ENCODE measurements around the gene CES1. TPM values are rescaled to one million over a fixed set of nuclear protein-coding genes. Genes with fewer than 3 reads are reported as not detected.
"Not testable (repeated sequence)": the region's sequence is repeated elsewhere in the genome, so short reads cannot be mapped to it uniquely, and the experiment has no call there.

CES1 gene
- total RNA-seq, 2 experiments from 2014 or later, result not detected

GRCh38 chr16:55773859-55774549, 58.9 kb downstream of the CES1 start:
- H3K4me2 ChIP-seq (ENCODE audit: low read length), result no peak overlapping the region
- TF ChIP-seq EZH2phosphoT487 (IDR thresholded peaks at IDR 0.05; ENCODE audit: borderline replicate concordance, low read depth, low read length), result no peak
- TF ChIP-seq CTCF (conservative IDR thresholded peaks at IDR 0.05; ENCODE audit: low read length), result no peak
- H3K36me3 ChIP-seq (ENCODE audit: insufficient read depth, low read length), result no peaks in the 10 kb centered on the region
- H3K4me3 ChIP-seq (ENCODE audit: low read depth, low read length, poor library complexity, severe bottlenecking), result no peak overlapping the region
- no peaks in the 10 kb centered on the region for H3K4me1 ChIP-seq (ENCODE audit: insufficient read depth, low read length, poor library complexity, severe bottlenecking)
- no peaks in the 10 kb centered on the region for H3K9me3 ChIP-seq (ENCODE audit: low read length)
- no peak overlapping the region for H3K27ac ChIP-seq (ENCODE audit: low read depth, low read length, poor library complexity, severe bottlenecking)
- intact Hi-C loops (cut with micrococcal nuclease; ENCODE audit: unreplicated experiment), result no loop called here
- no peak for DNase-seq (ENCODE audit: low spot score)
- H3K9me2 ChIP-seq (ENCODE audit: insufficient read depth, low read length), result no peaks in the 10 kb centered on the region
- no peak overlapping the region for H2AFZ ChIP-seq (ENCODE audit: low read length)
- CTCF ChIA-PET (ENCODE audit: unreplicated experiment), result no interaction called here
- POLR2A ChIA-PET, result no interaction called here
- H3K79me2 ChIP-seq (ENCODE audit: insufficient read depth, low read depth, low read length), result no peaks in the 10 kb centered on the region
- H4K20me1 ChIP-seq (ENCODE audit: insufficient read depth, low read length), result no peaks in the 10 kb centered on the region
- BruUV-seq (replicated peaks), result no TSS peak

GRCh38 chr16:55765161-55765560, 67.7 kb downstream of the CES1 start:
- no peak overlapping the region for H3K4me2 ChIP-seq (ENCODE audit: low read length)
- TF ChIP-seq CTCF (conservative IDR thresholded peaks at IDR 0.05; ENCODE audit: low read length) (no peak), EZH2phosphoT487 (IDR thresholded peaks at IDR 0.05; ENCODE audit: borderline replicate concordance, low read depth, low read length) (no peak)
- no peaks in the 10 kb centered on the region for H3K36me3 ChIP-seq (ENCODE audit: insufficient read depth, low read length)
- no peak overlapping the region for H2AFZ ChIP-seq (ENCODE audit: low read length)
- BruUV-seq (replicated peaks), result no TSS peak
- CTCF ChIA-PET (ENCODE audit: unreplicated experiment), result no interaction called here
- H4K20me1 ChIP-seq (ENCODE audit: insufficient read depth, low read length), result no peaks in the 10 kb centered on the region
- H3K79me2 ChIP-seq (ENCODE audit: insufficient read depth, low read depth, low read length), result no peaks in the 10 kb centered on the region
- no peak overlapping the region for H3K27ac ChIP-seq (ENCODE audit: low read depth, low read length, poor library complexity, severe bottlenecking)
- H3K9me3 ChIP-seq (ENCODE audit: low read length), result no peaks in the 10 kb centered on the region
- H3K4me3 ChIP-seq (ENCODE audit: low read depth, low read length, poor library complexity, severe bottlenecking), result no peak overlapping the region
- intact Hi-C loops (cut with micrococcal nuclease; ENCODE audit: unreplicated experiment), result loop anchor here (2.0 kb wide), 1 partner anchor 64 kb away; no protein-coding TSS in a partner anchor
- POLR2A ChIA-PET, result no interaction called here
- H3K9me2 ChIP-seq (ENCODE audit: insufficient read depth, low read length), result no peaks in the 10 kb centered on the region
- H3K4me1 ChIP-seq (ENCODE audit: insufficient read depth, low read length, poor library complexity, severe bottlenecking), result no peaks in the 10 kb centered on the region
- no peak for DNase-seq (ENCODE audit: low spot score)

GRCh38 chr16:55760310-55761001, 72.4 kb downstream of the CES1 start:
- no peak for DNase-seq (ENCODE audit: low spot score)
- POLR2A ChIA-PET, result no interaction called here
- Histone ChIP-seq H3K9me3 (ENCODE audit: low read length) (no peaks in the 10 kb centered on the region), H4K20me1 (ENCODE audit: insufficient read depth, low read length) (no peaks in the 10 kb centered on the region), H3K79me2 (ENCODE audit: insufficient read depth, low read depth, low read length) (no peaks in the 10 kb centered on the region), H3K4me2 (ENCODE audit: low read length) (no peak overlapping the region), H3K27ac (ENCODE audit: low read depth, low read length, poor library complexity, severe bottlenecking) (no peak overlapping the region), H2AFZ (ENCODE audit: low read length) (no peak overlapping the region), H3K36me3 (ENCODE audit: insufficient read depth, low read length) (no peaks in the 10 kb centered on the region), H3K4me1 (ENCODE audit: insufficient read depth, low read length, poor library complexity, severe bottlenecking) (no peaks in the 10 kb centered on the region), H3K4me3 (ENCODE audit: low read depth, low read length, poor library complexity, severe bottlenecking) (no peak overlapping the region), H3K9me2 (ENCODE audit: insufficient read depth, low read length) (no peaks in the 10 kb centered on the region)
- TF ChIP-seq EZH2phosphoT487 (IDR thresholded peaks at IDR 0.05; ENCODE audit: borderline replicate concordance, low read depth, low read length) (no peak), CTCF (conservative IDR thresholded peaks at IDR 0.05; ENCODE audit: low read length) (no peak)
- BruUV-seq (replicated peaks), result no TSS peak
- intact Hi-C loops (cut with micrococcal nuclease; ENCODE audit: unreplicated experiment), result no loop called here
- CTCF ChIA-PET (ENCODE audit: unreplicated experiment), result no interaction called here

GRCh38 chr16:55759965-55760309, 73.0 kb downstream of the CES1 start:
- H3K79me2 ChIP-seq (ENCODE audit: insufficient read depth, low read depth, low read length); H3K4me2 ChIP-seq (ENCODE audit: low read length); H3K4me1 ChIP-seq (ENCODE audit: insufficient read depth, low read length, poor library complexity, severe bottlenecking); H3K27ac ChIP-seq (ENCODE audit: low read depth, low read length, poor library complexity, severe bottlenecking); H2AFZ ChIP-seq (ENCODE audit: low read length); intact Hi-C loops (cut with micrococcal nuclease; ENCODE audit: unreplicated experiment); H4K20me1 ChIP-seq (ENCODE audit: insufficient read depth, low read length); CTCF ChIA-PET (ENCODE audit: unreplicated experiment); BruUV-seq (replicated peaks); H3K36me3 ChIP-seq (ENCODE audit: insufficient read depth, low read length); H3K9me3 ChIP-seq (ENCODE audit: low read length); DNase-seq (ENCODE audit: low spot score); POLR2A ChIA-PET; H3K9me2 ChIP-seq (ENCODE audit: insufficient read depth, low read length); H3K4me3 ChIP-seq (ENCODE audit: low read depth, low read length, poor library complexity, severe bottlenecking): not testable (repeated sequence)

Data from OCI-LY7 (cell line).